Chondrocyte (in vitro differentiated cells): ENCODE data around the gene DNAI4. TPM values are rescaled to one million over a fixed set of nuclear protein-coding genes. Genes with fewer than 3 reads are reported as not detected.

ENCODE experiments used
- DNase-seq: peaks from one replicate; pipeline ENCODE4 v3.0.0; 2021; ENCODE audit warnings: mixed read lengths, low spot score
- H3K27ac Mint-ChIP-seq: one replicate; pipeline ENCODE4 v1.8.0; 2021; ENCODE audit warnings: mild to moderate bottlenecking, moderate library complexity, mixed read lengths; ENCODE audit not compliant: unreplicated experiment
- H3K27me3 Mint-ChIP-seq: 2 replicates; pipeline ENCODE4 v1.8.0; 2021; ENCODE audit warnings: low read depth, mixed read lengths
- H3K36me3 Mint-ChIP-seq: 2 replicates; pipeline ENCODE4 v1.8.0; 2021; ENCODE audit warnings: low read depth, mixed read lengths
- H3K4me1 Mint-ChIP-seq: 2 replicates; pipeline ENCODE4 v1.8.0; 2021; ENCODE audit warnings: low read depth, mild to moderate bottlenecking, mixed read lengths
- H3K4me3 Mint-ChIP-seq: one replicate; pipeline ENCODE4 v1.8.0; 2021; ENCODE audit warnings: mild to moderate bottlenecking, moderate library complexity, mixed read lengths; ENCODE audit not compliant: unreplicated experiment
- H3K9me3 Mint-ChIP-seq: 2 replicates; pipeline ENCODE4 v1.8.0; 2021; ENCODE audit warnings: low read depth, mixed read lengths
- total RNA-seq: library from RNA; stranded (reverse); gene quantifications from 3 replicates; pipeline ENCODE4 v1.2.1, GENCODE V29; 2021
- TF ChIP-seq, protein P1 (sequence below): fragments of 200-600 bp; sonication (generic); IDR thresholded peaks from 2 replicates; pipeline ENCODE4 v1.5.0; 2021; ENCODE audit warnings: antibody characterized with exemption, mild to moderate bottlenecking, moderate library complexity

DNAI4 gene
- total RNA-seq, 1 donor from 2014 or later: 5.8 TPM

DNA sequence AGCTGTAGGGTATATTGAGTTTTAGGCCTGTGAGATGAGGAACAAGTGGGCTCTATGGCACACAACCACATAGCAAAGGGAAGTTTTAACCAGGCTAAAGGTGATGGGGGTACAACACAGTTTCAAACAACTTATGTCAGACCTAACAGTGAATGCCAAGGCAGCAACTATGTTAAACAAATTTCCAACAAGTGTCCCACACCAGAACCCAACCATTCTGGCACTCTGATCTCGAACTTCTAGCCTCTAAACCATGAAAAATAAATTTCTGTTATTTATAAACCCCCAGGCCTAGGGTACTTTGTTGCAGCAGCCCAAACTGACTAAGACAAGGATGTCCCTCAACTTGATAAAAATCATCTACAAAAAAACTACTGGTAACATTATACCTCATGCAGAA is 71.3 kb downstream of the DNAI4 start:
- peaks cover 20% of the 10 kb centered on the region for H3K9me3 Mint-ChIP-seq
- no peak overlapping the region for H3K27ac Mint-ChIP-seq
- H3K4me1 Mint-ChIP-seq: no peaks in the 10 kb centered on the region
- no peak for DNase-seq
- H3K4me3 Mint-ChIP-seq: no peak overlapping the region
- H3K36me3 Mint-ChIP-seq: peaks cover 6% of the 10 kb centered on the region
- H3K27me3 Mint-ChIP-seq: no peaks in the 10 kb centered on the region
- TF ChIP-seq, protein P1, sequence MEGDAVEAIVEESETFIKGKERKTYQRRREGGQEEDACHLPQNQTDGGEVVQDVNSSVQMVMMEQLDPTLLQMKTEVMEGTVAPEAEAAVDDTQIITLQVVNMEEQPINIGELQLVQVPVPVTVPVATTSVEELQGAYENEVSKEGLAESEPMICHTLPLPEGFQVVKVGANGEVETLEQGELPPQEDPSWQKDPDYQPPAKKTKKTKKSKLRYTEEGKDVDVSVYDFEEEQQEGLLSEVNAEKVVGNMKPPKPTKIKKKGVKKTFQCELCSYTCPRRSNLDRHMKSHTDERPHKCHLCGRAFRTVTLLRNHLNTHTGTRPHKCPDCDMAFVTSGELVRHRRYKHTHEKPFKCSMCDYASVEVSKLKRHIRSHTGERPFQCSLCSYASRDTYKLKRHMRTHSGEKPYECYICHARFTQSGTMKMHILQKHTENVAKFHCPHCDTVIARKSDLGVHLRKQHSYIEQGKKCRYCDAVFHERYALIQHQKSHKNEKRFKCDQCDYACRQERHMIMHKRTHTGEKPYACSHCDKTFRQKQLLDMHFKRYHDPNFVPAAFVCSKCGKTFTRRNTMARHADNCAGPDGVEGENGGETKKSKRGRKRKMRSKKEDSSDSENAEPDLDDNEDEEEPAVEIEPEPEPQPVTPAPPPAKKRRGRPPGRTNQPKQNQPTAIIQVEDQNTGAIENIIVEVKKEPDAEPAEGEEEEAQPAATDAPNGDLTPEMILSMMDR: no peak

DNA sequence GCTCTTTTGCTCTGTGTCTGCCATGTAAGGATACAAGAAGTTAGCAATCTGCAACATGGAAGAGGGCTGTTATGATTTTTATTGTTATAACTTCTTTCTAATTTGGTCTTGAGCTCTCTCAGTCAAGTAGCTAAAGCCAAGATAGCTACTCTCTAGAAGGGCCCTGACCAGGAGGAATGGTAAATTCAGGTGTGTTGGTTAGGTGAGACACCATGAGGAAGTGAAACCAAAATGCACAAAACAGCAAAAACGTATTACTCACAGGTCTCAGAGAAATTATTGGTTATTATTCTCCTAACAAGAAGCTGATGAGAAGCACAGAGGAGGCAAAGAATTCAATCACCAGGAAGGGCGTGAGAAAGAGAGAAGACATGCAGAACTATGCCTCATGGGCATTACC is 71.8 kb downstream of the DNAI4 start:
- DNase-seq: no peak
- Mint-ChIP-seq H3K4me3 (no peak overlapping the region), H3K9me3 (peaks cover 20% of the 10 kb centered on the region), H3K27me3 (no peaks in the 10 kb centered on the region), H3K4me1 (no peaks in the 10 kb centered on the region), H3K27ac (no peak overlapping the region), H3K36me3 (peaks cover 6% of the 10 kb centered on the region)
- TF ChIP-seq, protein P1: no peak

DNA sequence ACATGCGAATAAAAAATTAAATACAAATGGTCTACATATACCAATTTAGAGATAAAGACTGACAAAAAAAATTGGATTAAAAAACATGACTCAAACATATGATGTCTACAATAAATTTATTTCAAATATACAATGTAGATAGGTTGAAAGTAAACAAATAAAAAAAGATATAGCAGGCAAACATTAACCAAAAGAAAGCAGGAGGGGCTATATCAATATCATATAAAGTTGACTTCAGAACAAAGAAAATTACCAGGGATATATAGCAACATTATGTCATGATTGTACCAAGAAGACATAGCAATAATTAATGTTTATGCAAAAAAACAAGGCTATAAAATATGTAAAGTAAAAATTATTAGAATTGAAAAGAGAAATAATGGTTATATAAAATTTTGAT is 73.7 kb downstream of the DNAI4 start:
- TF ChIP-seq, protein P1: no peak
- H3K27me3 Mint-ChIP-seq: no peaks in the 10 kb centered on the region
- H3K27ac Mint-ChIP-seq: no peak overlapping the region
- peaks cover 6% of the 10 kb centered on the region for H3K36me3 Mint-ChIP-seq
- H3K4me3 Mint-ChIP-seq: no peak overlapping the region
- no peak for DNase-seq
- no peaks in the 10 kb centered on the region for H3K4me1 Mint-ChIP-seq
- H3K9me3 Mint-ChIP-seq: peaks cover 20% of the 10 kb centered on the region

DNA sequence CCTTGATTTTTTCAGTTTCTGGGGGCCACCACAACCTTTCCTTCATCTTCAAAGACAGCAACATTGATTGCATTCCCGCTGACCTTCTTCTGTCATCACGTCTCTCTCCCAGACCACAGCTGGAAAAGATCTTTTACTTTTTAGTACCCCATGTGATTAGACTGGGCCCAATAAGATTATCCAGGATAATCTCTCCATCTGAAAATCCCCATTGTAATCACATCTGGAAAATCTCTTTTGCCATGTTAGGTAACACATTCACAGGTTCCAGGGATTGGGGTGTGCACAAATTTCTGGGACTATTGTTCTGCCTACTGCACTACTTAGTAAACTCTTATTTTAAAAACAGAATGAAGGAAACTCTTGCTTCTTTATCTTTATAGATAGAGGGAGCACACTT is 76.5 kb downstream of the DNAI4 start:
- no peak overlapping the region for H3K27ac Mint-ChIP-seq
- H3K4me3 Mint-ChIP-seq: no peak overlapping the region
- no peaks in the 10 kb centered on the region for H3K4me1 Mint-ChIP-seq
- H3K9me3 Mint-ChIP-seq: peaks cover 20% of the 10 kb centered on the region
- DNase-seq: no peak
- H3K27me3 Mint-ChIP-seq: no peaks in the 10 kb centered on the region
- H3K36me3 Mint-ChIP-seq: peaks cover 8% of the 10 kb centered on the region
- TF ChIP-seq, protein P1: no peak

GRCh38 chr1:66840929-66841328 is 83.7 kb downstream of the DNAI4 start:
- TF ChIP-seq, protein P1: no peak
- no peak for DNase-seq
- no peaks in the 10 kb centered on the region for H3K27me3 Mint-ChIP-seq
- H3K36me3 Mint-ChIP-seq: peaks cover 3% of the 10 kb centered on the region
- H3K4me3 Mint-ChIP-seq: no peak overlapping the region
- no peaks in the 10 kb centered on the region for H3K9me3 Mint-ChIP-seq
- H3K4me1 Mint-ChIP-seq: no peaks in the 10 kb centered on the region
- no peak overlapping the region for H3K27ac Mint-ChIP-seq
